Thyroid gland (tissue), 4 donors: ENCODE data around the gene CRTAP.

ENCODE experiments used
- CTCF ChIP-seq, 6 experiments: fragments of 200-600 bp in 3 of 6; fragments of 450-650 bp in 3 of 6; sonication (generic) in 3 of 6; IDR thresholded peaks; one replicate each; pipeline ENCODE4 v1.5.1; 2016 to 2019; ENCODE audit warnings: antibody characterized with exemption in 6 of 6, mild to moderate bottlenecking in 2 of 6, inconsistent platforms in 1 of 6, moderate library complexity in 1 of 6
- POLR2A ChIP-seq, 2 donors: fragments of 450-650 bp; IDR thresholded peaks; one replicate each; pipeline ENCODE4 v1.6.1; 2017; ENCODE audit warnings: antibody characterized with exemption in 2 of 2, mild to moderate bottlenecking in 2 of 2, moderate library complexity in 1 of 2

- TF ChIP-seq CTCF (IDR thresholded peaks at IDR 0.05) (no peak), POLR2A (IDR thresholded peaks at IDR 0.05) (no peak)
These were observed 59.9 kb downstream of the CRTAP start for GRCh38 chr3:33173672-33174071.
